GM15510 (cell line): ENCODE data around the gene FBF1.

Source experiments
- POLR2A ChIP-seq: IDR thresholded peaks from 3 replicates; pipeline ENCODE4 v1.6.1; 2011; ENCODE audit warnings: borderline replicate concordance; ENCODE audit not compliant: insufficient read length; ENCODE audit errors: extremely low read depth

FBF1 gene

DNA sequence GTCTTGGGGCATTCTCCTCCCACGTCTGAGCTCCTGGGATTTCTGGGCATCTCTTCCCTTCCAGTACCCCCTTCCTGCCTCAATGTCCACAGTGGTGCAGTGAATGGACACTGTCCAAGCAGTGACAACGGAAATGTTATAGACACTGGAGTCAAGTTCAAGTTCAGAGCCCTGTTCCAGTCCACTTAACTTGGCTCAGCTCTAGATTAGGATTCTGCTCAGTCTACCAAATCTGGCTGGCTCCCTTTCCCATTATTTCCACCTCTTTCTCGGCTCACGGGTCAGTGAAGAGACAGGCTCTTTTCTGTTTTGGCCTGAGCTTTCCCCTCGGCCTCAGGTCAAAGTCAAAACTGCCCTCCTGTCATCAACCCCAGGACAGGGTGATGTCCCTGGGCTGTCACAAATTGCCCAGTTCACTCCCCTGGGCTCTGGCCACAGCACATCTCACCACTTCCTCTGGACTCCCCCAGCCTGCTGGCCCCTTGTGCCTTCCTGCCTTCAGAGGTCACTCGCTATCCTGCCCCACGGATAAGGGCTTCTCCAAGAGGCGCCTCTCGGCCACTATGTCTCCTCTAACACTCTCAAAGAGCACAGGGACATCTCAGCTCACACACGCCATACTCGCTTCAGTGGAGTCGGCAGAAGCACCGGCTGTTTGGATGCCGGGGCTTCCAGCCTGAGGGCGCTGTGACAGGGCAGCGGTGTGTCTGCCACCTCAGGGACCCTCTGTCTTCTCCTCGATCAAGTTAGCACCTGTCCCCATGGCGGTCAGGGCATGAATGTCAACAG is 18.5 kb downstream of the FBF1 start:
- no peak for TF ChIP-seq POLR2A

DNA sequence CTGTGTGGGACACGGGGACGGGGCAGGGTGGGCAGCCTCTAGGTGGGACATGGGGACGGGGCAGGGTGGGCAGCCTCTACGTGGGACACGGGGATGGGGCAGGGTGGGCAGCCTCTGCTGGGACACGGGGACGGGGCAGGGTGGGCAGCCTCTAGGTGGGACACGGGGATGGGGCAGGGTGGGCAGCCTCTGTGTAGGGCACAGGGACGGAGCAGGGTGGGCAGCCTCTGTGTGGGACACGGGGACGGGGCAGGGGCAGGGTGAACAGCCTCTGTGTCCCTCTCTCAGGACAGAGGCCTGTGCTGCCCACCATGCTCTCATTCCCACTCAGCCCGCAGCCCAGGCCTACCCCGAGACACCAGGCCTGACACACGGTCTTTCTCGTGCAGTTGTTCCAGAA is 19.2 kb downstream of the FBF1 start:
- no peak for TF ChIP-seq POLR2A

DNA sequence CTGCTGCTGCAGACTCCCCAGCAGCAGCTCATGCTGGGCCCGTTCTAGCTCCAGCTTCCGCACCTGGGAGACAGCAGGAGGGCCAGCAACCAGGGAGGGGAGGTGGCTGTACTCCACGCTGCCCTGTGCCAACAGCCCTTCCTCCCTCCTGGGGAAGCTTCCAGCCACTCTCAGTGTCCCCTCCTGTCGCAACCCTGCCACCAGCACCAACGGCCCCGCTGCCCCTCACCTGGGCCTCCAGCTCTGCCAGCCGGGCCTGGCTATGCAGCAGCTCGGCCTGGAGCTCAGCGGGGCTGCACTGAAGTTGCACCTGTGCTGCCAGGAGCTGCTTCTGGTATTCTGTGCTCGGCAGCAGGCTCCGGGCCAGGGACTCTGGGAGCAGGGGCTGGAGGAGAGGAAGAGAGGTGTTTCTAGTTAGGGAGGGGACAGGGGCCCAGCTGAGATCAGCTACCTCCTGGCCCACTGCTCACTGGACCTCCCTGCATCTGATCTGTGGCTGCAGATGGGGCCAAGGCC is 20.7 kb downstream of the FBF1 start:
- TF ChIP-seq POLR2A, result no peak

DNA sequence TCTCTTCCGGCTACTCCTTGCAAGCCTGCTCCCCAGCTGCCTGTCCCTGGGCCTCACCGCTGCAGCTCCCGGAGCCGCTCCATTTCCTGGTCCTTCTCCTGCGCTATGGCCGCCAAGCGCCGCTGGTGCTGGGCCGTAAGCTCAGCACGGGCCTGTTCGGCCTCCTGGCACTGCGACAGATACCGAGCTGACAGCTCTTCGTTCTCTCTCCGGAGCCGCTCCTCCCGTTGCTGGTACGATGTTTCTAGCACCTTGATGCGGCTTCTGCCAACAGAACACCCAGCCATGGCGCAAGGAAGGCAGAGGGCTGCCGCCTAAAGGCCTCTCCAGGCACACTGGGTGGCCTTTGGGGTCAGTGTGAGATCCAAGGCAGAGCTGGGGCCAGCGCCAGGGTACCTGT is 21.2 kb downstream of the FBF1 start:
- TF ChIP-seq POLR2A, result no peak

DNA sequence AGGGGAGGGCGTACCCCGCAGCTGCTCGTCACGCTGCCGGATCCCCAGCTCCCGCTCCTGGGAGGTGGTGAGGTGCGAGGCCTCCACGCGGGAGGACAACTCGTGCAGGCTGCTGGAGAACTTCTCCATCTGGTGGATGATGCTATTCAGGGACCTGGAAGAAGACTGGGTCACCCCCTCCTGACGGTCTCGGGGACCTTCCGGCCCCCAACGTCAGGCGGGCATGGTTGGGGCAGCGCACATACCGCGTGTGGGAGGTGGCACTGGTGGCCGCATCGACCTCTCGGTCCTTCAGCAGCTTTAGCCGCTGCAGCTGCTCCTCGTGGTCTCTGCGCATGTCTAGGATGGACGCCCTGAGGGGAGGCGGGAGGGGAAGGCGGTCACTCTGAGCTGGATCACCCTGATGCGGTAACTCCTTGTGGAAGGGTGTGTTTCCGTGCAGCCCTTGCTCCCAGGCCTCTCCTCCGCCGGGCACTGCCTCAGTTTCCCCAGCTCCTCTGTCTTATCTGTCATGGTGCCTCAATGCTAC is 22.9 kb downstream of the FBF1 start:
- TF ChIP-seq POLR2A, result no peak

DNA sequence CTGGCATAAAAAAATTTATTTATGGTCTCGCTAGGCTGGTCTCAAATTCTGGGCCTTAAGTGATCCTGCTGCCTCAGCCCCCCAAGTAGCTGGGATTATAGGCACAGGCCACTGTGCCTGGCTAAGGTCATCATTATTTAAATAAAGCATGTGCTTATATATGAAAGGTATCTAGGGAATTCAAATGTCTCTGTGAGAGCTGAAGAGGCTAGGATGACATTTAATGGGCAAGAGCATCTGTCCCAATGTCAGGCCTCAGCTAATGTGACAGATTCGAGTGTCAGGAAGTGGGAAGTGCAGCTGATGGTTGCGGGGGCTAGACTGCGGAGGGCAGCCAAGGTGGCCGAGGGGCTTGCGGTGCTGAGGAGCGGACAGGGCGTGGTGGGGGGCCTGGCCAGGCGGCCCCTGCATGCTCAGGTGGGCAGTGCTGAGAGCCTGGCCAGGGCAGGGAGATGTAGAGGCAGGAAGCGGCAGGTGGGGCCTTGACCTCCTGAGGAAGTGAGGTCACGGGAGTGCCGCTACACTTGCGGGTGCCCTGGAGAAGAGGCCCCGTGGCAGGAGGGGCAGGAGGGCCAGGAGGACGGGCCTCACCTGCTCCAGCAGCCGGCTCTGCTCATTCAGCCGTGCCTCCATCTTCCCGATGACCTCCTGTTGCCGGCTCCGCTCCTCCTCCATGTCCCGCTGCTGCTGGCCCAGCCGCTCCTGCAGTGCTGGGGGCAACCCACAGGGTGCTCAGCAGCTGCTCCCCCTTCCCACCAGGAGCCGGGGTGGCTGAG is 23.5 kb downstream of the FBF1 start:
- no peak for TF ChIP-seq POLR2A

DNA sequence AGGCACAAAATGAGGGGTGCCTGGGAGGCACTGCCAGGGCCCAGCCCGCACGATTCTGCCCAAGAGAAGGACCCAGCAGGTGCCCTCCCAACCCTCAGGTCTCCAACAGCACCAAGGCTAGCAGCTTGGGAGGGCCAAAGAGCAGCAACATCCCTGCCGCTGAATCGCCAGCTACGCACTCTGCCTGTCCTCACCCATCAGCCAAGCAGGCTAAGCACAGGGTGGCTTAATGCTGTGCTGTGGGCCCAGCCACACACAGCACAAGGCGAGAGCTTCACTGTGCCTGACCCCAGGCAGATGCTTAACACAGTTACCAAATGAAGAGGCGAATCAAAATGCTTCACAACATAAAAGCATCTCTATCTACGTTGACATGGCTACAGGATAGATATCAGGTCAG is 25.6 kb downstream of the FBF1 start:
- no peak for TF ChIP-seq POLR2A

DNA sequence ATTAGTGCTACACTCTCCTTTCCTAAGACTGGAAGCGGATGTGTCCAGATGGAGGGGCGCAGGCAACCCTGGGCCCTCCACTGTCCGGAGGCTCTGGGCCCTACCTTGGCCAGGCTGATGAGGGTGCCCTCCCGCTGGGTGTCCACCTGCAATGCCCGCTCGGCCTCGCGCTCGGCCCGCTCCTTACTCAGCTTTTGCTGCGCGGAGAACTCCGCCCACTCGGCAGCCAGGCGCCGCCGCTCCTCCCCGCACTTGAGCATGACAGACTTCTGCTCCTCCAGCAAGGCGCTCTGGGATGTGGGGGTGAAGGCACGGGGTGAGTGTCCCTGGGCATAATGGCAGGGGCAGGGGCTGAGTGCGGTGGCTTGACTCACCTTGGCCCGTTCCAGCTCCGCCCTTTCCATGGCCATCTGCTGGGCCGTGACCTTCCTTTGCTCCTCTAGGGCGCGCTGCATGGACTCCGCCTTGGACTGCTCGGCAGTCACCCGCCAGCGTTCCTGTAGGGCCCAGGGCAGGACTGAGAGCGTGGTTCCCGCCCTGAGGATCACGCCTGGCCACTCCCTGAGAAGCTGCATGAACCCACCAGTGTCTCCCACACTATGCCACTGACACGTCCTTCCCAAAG is 26.1 kb downstream of the FBF1 start:
- no peak for TF ChIP-seq POLR2A

DNA sequence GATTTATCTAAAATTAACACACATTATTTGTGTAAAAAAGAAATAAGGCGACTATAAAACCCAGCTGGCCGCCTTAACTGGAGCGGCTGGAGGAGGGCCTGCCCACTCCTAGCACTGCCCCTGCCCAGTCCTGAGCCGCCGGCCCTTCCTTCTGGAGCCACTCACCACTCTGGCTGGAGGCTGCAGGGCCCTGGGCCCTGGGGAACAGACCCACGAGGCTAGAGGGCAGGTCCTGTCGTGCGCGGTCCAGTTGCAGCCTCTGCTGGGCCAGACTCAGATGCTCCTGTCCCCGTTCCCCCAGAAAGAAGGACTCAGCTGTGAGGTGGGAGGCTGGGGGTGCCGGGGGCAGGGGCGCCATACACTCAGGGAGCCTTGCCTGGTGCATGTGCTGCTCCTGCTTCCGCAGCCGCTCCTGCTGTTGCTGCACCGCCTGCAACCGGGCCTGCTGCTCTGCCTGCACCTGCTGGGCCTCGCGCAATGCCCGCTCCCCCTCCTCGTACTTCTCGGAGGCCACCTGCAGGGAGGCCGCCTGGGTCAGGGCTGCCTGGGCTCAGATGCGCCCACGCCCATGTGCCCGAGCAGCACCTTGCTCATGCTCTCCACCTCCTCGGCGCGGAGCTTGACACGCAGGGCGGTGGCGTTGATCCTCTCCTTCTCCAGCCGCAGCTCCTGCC is 27.2 kb downstream of the FBF1 start:
- no peak for TF ChIP-seq POLR2A

DNA sequence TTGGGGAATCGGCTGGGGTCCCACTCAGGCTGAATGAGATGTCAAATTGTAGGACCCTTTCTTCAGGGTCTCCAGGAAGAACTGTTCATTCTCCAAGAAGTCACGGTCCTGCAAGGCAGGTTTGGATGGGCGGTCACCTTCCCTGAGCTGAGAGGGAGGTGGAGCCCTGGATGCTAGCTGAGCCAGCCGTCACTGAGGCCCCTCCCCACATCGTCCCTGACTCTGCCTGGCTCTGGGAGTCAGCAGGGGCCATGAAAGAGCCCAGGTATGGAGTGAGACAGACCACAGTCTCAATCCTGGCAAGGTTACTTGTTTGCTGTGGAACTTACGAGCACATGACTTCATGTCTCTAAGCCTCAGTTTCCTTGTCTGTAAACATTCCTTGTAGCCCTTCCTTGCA is 30.1 kb downstream of the FBF1 start:
- TF ChIP-seq POLR2A, result no peak

DNA sequence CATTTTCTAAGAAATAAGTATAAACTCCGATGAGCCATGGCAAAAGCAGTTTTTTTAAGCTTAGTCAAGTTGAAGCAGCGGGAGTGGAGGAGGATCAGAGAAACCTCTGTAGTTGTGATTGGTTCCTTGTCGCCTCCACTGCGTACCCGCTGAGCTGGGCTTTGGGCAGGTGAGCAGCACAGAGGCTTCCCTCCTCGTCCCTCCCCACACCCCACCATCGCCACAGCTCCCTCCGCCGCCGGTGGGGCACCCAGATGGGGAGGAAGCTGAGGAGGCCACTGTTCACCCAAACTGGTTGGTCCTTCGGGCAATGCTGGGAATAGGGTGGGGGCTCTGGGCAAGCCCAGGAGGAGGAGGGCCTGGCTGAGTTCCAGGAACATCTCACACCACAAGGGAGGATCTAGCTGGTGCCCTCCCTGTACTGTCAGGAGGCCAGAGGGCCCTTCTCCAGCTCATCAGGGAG is 31.0 kb downstream of the FBF1 start:
- TF ChIP-seq POLR2A, result no peak

DNA sequence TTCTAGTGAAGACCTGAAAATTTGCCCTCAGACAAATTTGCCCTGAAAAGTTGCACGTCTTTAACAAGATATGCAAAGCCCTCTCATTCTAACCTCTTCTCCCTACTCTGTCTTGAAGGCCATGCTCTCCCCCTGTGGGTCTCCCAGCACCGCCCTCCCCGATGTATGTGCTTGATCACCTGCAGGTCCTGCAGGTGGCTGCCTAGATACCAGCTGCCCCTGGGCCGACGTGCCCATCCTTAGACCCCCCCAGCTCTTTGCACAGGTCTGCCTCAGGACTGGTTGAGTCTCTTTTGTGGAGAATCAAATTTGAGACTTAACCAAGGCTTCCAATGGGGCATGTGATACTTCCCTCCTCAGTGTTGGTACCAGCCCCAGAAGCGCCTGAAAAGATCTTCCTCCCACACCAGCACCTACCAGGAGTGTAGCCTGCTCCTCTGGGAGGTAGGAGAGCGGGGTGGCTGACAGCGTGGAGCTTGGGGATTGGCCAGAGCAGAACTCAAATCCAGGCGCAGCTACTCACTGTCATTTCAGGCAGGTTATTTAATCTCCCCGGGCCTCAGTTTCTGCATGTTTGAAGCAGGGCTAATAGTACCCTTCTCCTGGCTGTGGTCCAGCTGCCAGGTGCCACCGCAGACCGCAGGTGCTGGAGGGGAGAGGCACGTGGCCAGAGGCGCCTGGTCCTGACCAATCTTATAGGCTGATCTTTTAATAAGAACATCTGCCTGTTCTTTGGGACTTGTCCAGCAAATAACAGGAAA is 31.6 kb downstream of the FBF1 start:
- TF ChIP-seq POLR2A, result no peak

DNA sequence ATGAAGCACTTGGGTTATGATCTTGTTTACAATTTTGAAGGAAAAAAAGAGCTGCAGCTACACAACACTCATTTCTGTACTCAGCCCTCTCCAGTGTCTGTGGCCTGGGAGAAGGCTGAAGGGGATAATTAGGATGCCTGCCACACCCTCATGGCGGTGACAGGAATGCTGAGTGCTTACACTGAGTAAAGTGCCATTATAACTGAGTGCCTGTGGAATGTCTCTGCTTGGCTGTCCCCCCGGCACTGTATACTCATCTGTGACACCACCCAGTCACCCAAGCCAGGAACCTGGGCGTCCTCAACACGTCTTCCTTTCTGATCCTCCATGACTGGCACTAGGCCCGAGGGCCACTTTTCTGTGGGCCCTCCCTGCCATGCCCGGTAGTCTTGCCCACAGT is 32.6 kb downstream of the FBF1 start:
- TF ChIP-seq POLR2A, result no peak
